Left ventricle myocardium inferior (tissue), 1 donor: Measurements from ENCODE around the gene ASB13. TPM values are rescaled to one million over a fixed set of nuclear protein-coding genes. Genes with fewer than 3 reads are reported as not detected.

ENCODE experiments used
- DNase-seq: peaks from one replicate; pipeline ENCODE4 v3.0.0-alpha.2; 2020
- H3K27ac ChIP-seq: fragments of 200-600 bp; replicated peaks from 2 replicates; pipeline ENCODE4 v1.8.0; 2021
- H3K27me3 ChIP-seq: fragments of 200-600 bp; 2 replicates; pipeline ENCODE4 v1.8.0; 2021; ENCODE audit warnings: low read depth
- H3K36me3 ChIP-seq: fragments of 200-600 bp; 2 replicates; pipeline ENCODE4 v1.8.0; 2021
- H3K4me1 ChIP-seq: fragments of 200-600 bp; 2 replicates; pipeline ENCODE4 v1.8.0; 2021
- H3K4me3 ChIP-seq: fragments of 200-600 bp; 2 replicates; pipeline ENCODE4 v1.8.0; 2021; ENCODE audit warnings: mild to moderate bottlenecking, moderate library complexity
- H3K9me3 ChIP-seq: fragments of 200-600 bp; replicated peaks from 2 replicates; pipeline ENCODE4 v1.8.0; 2021
- CTCF ChIP-seq: fragments of 200-600 bp; IDR thresholded peaks from 2 replicates; pipeline ENCODE4 v1.8.0; 2021; ENCODE audit warnings: antibody characterized with exemption, mild to moderate bottlenecking, borderline replicate concordance
- intact Hi-C: fragments of 100-400 bp; cut with micrococcal nuclease; formaldehyde crosslinking; loops from one replicate; pipeline ENCODE4 v1.11.0; 2022
- total RNA-seq: library from RNA; stranded (reverse); fragmentation: NEBNext Ultra II Directional; extraction: Animal tissue kit (Norgen Biotek cat#: 25700); gene quantifications from one replicate; pipeline ENCODE4 v1.2.1, GENCODE V29; 2021
- donor health status: DM: no; HTN: yes; CAD: no; lungs with severe emphysema.

The ASB13 gene
- total RNA-seq, 1 donor from 2014 or later = 15.6 TPM

DNA sequence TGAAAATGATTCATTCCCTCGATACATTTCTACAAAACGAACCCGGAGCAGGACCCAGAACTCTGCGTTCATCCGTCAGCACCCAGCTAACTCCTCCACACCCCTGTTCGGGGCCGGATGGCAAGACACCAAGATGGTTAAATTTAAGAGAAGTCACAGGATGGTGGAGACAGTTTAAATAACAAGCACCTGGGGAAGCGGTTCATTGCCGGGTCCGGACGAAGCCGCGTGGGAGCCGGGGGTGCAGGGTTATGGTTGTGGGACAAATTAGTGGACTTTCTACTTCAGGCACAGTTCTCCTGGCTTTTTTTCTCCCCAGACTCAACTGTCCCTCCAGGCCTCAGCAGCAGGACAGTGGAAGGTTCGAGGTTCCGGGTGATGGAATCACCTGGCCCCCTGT is 45.4 kb downstream of the ASB13 start:
- DNase-seq = no peak
- Histone ChIP-seq H3K27ac (no peak overlapping the region), H3K36me3 (no peaks in the 10 kb centered on the region), H3K27me3 (no peaks in the 10 kb centered on the region), H3K4me1 (peaks cover 15% of the 10 kb centered on the region), H3K9me3 (no peaks in the 10 kb centered on the region), H3K4me3 (no peak overlapping the region)
- TF ChIP-seq CTCF = no peak
- intact Hi-C loops = no loop called here

GRCh38 chr10:5620223-5620721 is 46.1 kb downstream of the ASB13 start:
- Histone ChIP-seq H3K4me1 (peaks cover 20% of the 10 kb centered on the region), H3K9me3 (no peaks in the 10 kb centered on the region), H3K27ac (no peak overlapping the region), H3K36me3 (no peaks in the 10 kb centered on the region), H3K27me3 (no peaks in the 10 kb centered on the region), H3K4me3 (no peak overlapping the region)
- intact Hi-C loops = no loop called here
- no peak for TF ChIP-seq CTCF
- DNase-seq = no peak

DNA sequence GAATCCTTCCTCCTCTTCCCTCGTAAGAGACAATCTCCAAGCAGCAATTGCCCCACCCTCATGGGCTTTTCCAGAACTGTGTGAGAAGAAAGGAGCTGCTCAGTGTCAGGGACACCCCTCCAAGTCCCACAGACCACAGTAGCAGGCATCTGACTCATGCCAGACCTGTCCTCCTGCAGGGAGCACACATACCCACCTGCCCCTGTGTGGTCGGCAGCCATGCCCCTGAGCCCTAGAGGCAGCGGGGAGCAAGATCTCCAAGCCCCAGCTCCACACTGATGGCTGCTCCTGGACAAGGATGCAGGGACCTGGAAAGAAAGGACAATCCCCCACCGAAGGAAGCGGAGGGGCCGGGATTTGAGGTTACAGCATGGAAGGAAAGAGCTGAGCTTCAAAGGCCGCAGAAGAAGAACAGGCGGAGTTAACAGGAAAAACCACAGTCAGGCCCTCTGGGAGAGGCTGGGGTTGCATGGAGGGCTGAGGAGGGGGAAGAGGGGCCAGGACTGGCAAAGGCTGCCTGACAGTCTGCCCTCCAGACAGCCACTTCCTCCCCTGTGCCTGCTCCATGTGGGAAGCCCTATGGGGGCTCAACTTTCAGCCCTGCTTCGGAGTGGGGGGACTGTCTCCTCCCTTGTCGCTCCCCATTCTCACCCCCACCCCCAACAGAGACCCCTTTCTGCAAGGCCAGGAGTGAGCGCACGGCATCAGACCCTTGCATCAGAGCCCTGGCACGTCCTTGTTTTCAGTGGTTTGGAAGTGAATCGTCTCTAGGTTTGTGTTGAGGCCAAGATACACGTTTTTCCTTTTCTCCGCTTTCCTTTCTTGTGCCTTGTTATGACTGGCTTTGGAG is 46.8 kb downstream of the ASB13 start:
- DNase-seq = no peak
- Histone ChIP-seq H3K4me3 (no peak overlapping the region), H3K4me1 (peaks cover 24% of the 10 kb centered on the region), H3K9me3 (no peaks in the 10 kb centered on the region), H3K27ac (no peak overlapping the region), H3K27me3 (no peaks in the 10 kb centered on the region), H3K36me3 (no peaks in the 10 kb centered on the region)
- TF ChIP-seq CTCF = no peak
- intact Hi-C loops = no loop called here

- DNase-seq = peak; percentile 63
- Histone ChIP-seq H3K9me3 (no peaks in the 10 kb centered on the region), H3K27me3 (no peaks in the 10 kb centered on the region), H3K4me3 (no peak overlapping the region), H3K4me1 (peaks cover 24% of the 10 kb centered on the region), H3K36me3 (no peaks in the 10 kb centered on the region), H3K27ac (peak overlapping the region; percentile 8)
- intact Hi-C loops = no loop called here
- TF ChIP-seq CTCF = no peak
Observed at GRCh38 chr10:5618829-5619228, 47.6 kb downstream of the ASB13 start.

GRCh38 chr10:5618042-5618441 is 48.4 kb downstream of the ASB13 start:
- Histone ChIP-seq H3K4me1 (peaks cover 23% of the 10 kb centered on the region), H3K36me3 (no peaks in the 10 kb centered on the region), H3K27me3 (no peaks in the 10 kb centered on the region), H3K27ac (no peak overlapping the region), H3K9me3 (no peaks in the 10 kb centered on the region), H3K4me3 (no peak overlapping the region)
- no peak for TF ChIP-seq CTCF
- intact Hi-C loops = no loop called here
- DNase-seq = no peak
